Epidermal melanocyte (primary cell): ENCODE measurements around the gene DAD1.
"Not testable (repeated sequence)": the region's sequence is repeated elsewhere in the genome, so short reads cannot be mapped to it uniquely, and the experiment has no call there.

Source experiments
- DNase-seq: peaks from one replicate; pipeline ENCODE4 v3.0.0; 2011; ENCODE audit warnings: low spot score; ENCODE audit not compliant: insufficient read length

DAD1 gene

DNA sequence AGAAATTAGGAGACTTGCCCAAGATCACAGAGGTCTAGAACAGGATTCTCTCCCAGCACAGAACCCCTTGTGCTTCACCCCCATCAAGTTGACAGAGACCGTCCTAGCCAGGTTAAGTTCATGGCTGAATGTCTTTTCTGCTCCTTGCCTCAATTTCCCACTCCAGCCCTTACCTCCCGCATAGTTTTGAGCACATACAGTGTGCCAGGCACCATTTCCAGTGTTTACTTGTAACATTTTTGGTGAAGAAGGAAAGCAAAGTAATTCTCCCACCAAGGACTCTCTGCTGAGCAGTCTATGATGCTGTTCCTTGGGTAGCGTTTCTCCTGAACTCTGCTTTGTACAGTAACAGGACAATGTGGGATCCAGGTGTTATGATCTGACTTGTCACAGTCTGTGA is 10.3 kb upstream of the DAD1 start:
- no peak for DNase-seq

DNA sequence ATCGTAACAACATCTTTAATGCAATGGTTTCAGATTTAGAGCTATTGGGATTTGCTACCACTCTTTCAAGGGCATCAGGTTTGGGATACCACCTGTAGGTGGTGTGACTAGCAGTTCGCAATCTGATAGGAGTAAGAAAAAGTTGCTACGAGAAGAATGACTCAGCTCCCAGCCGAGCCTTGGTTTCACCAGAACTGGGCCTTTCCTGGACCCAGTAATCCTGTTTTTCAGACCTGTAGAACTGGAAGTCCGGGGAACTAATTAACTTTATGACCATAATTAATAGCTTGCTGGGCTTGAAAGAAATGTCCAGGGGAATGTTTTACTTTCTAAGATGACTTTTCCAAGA is 9.8 kb upstream of the DAD1 start:
- DNase-seq = no peak

DNA sequence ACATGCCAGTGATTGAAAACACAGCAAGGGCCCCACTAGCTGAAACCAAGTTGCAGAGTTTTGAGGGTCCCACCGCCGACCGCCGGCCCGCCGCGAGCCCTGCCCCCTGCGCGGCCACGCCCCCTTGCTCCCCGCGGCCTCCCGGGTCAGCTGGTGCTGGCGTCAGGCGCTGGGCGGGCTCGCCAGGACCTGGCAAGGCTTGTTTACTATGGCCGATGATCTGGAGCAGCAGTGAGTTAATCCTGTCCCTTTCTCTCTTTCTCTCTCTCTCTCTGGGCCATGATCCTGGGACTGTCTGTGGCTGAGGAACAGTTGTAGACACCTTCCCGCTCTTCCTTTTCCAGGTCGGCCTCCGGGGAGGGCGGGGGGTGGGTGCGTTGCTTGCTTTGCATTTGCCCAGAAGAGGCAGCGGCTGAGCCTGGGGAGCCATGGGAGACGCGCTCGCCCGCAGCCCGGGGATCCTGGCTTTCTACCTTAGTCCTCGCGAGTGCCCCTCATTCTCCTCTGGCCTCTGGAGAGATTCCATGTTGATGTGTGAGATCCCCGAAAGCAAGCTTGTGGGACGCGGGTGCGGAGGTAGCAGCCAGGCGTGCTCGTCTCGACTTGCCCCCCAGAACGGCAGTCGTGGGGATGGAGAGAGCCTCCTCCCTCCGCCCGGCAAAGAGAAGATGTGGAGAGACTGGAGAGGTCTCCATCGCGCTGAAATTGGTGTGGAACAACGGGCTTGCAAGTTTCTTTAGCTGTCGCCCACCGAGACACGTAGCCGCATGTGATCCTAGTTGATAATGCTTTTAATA is 9.3 kb upstream of the DAD1 start, which contains the start of gene ABHD4:
TSS of gene ABHD4 (plus strand) at position 202 of the 797 bp plus-strand sequence. CDS start at position 209, 7 bp downstream.
- peak; percentile 80 for DNase-seq

DNA sequence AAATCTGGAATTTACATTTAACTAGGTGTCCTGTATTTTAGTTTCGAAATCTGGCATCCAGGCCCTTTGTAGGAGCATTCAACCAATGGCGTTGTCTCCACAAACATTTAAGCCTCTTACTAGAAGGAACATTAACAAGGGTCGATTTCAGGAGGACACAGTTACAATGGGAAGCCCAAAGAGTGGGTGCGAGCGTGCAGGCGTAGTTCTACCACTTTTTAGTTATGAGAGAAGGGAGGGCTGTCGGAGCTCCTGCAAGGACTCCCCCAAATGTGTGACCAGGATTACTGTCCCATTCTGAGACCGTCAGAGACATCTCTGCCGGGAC is 8.7 kb upstream of the DAD1 start:
- no peak for DNase-seq

DNA sequence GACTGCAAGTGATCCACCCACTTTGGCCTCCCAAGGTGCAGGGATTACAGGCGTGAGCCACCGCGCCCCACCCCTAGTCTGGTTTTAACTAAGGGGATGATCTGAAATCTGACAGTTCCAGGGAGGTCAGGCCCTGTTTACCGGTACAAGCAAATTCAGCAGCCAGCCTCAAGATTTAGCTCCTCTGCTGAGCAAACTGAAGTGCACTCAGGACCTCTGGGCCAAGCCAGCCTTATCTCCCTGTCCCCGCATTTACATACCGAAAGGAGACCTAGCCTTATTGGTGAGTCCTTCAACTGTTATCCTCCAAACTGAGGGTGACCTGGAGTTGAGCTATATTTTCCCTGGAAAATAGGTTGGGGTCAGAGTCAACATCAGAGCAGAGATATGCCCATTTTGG is 8.2 kb upstream of the DAD1 start:
- no peak for DNase-seq

DNA sequence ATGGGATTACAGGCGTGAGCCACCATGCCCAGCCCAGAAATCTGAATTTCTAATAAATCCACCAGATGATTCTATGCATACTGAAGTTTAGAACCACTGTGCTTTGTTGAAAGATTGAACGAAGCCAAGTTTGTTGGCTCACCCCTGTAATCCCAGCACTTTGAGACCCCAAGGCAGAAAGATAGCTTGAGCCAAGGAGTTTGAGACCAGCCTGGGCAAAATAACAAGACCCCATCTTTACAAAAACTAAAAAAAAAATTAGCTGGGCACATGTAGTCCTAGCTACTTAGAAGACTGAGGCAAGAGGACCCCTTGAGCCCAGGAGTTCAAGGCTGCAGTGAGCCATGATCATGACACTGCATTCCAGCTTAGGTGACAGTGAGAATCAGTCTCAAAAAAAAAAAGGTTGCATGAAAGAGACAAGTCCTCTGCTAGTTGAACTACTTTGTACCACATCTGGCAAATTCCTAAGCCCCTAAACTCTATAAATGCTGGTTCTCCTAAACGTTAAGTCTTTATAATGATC is 7.4 kb upstream of the DAD1 start:
- no peak for DNase-seq

DNA sequence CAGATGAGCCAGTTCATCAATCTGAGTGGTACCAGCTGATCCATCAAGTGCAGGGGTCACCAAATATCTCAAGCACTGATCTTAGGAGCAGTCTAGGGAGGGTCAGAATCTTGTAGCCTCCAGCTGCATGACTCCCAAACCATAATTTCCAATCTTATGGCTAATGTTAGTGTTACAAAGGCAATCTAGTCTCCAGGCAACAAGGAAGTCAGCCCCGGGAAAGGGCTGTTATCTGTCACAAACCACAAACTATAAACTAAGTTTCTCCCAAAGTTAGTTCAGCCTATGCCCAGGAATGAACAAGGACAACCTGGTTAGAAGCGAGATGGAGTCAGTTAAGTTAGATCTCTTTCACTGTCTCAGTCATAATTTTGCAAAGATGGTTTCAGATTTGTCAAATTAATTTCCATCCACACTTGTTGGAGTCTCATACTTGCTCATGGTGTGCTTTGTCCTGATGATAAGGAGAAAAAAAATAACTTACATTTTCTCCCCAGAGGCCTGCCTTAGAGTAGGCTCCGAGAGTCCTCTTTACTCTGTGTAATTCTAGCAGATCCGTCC is 5.2 kb upstream of the DAD1 start:
- DNase-seq = no peak

DNA sequence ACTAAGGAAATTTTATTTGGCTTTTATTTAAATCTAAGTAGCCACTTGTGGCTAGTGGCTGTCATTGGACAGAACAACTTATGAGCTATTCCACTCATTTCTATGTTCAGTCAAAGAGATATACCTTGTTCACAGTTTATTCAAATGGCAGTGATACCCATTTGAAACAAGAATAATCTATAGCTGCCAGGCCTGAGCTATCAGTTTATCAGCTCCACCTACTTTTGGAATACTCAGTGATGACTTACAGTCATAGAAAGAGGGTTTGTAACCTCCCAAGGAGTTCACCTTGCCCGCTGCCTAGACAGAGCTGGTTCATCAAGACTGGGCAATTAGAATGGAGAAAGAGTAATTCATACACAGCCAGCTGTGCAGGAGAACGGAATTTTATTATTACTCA is 4.6 kb upstream of the DAD1 start:
- DNase-seq = no peak

DNA sequence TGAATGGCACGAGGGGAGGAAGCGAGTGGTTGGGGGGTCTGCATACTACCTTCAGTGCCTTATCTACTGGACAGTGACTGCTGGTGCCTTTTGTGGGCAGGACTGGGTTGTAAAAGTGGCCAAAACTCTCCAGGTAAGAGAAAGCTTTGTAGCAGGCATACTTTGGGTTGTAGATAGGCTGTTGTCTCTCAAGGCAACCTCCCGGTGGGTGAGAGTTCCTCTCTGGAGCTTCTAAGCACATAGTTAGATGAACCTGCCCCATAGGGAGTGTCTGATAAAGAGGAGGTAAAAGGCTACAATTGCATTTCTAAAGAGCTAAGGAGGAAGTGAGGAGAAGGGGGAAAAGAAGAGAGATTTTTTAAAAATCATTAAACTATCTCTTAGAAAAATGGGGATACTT is 4.2 kb upstream of the DAD1 start:
- DNase-seq = no peak

DNA sequence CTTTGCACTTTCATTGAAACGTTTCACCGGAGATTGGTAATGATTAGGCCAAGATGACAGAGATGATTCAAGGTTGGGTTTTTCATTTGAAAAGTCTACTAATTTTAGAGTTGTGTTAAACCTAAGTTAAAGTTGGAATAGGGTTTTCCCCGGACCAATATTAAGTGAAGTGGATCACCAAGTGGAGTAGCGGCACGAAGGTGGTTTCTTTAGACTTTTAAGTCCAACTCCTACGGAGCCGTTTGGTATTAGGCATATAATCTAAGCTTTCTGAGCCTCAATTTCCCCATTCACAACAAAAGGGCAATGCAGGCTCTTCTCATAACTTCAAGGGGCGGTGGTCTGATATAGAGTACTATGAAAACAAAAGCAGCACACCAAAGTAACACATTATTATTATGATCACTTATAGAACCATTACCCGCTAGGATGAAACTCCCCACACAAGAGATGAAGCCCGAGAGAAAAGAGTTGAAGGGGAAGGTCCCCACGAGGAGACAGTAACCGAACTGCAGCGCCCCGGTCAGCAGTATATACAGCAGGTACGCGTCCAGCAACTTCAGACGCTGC is 413 bp downstream of the DAD1 start:
- no peak for DNase-seq

DNA sequence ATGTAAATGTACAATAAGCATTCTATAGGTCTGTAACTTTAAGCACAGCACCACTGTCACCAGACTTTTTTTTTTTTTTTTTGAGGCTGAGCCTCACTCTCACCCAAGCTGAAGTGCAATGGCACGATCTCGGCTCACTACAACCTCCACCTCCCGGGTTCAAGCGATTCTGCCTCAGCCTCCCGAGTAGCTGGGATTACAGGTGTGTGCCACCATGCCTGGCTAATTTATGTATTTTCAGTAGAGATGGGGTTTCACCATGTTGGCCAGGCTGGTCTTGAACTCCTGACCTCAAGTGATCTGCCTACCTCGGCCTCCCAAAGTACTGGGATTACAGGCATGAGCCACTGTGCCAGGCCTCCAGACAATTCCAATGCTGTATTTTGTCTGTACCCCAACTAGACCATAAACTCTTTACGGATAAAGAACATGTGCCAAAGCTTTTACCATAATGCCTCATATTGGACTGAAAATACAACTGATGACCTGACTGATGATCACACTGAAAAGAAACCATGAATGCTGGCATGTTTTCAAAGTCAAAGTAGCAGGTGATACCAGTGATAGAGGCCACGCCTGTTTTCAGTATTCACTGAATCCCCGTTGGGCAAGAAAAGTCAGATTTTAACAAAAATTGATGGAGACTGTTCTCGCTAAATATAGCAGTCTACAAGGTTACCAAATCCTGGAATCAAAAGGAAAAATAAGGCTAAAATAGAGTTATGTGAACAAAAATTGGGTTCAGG is 1.2 kb downstream of the DAD1 start:
- not testable (repeated sequence) for DNase-seq

DNA sequence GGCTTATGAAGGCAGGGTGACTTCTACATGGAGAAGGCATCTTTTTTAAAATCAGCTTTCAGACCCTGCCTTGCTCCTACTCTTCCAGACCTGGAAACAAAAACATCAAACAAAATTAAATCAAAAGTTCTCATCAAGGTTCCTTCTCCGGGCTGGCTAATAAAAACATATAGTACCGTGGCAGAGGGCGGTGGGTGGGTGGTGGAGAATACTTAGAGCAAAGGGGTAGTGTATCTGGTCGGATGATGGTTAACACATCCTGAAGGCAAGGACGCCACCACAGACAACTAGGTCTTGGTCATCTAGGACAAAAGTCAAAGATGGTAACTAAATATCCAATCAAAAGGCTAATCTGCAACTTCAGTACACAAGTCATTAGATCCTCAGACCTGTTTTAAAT is 1.8 kb downstream of the DAD1 start:
- DNase-seq = no peak

DNA sequence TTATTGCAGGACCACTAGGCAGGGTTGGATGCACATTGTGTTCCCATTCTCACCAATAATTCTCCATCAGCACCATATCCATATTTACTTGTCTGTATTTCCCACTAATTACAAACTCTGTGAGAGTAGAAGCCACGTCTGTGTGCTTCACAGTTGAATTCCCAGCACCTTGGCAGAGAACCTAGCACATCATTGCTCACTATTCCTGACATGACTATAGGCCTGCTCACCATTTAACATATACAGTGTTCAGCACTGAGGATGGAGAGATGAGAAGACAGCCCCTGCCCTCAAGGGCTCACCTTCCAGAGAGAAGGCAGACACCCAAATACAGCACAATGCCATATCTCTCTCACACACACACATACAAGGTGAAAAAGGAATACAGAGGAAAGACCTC is 5.0 kb downstream of the DAD1 start:
- DNase-seq = no peak

DNA sequence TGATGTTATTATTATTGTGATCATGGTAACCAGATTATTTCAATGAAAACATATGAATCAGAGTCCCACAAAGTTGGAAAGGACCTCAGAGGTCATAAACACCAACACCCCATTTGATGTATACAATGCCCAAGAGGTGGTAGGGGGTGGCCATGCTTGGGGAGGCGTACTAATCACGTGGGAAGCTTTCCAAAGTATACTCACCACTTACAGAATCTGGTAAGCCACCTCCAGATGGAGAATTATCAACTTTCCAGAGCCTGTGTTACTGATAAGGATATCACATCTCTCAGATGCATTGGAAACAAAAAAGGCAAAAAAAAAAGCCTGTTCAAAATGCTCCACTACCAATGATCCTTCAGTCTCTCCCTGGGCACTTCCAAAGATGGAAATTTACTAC is 8.4 kb downstream of the DAD1 start:
- no peak for DNase-seq

DNA sequence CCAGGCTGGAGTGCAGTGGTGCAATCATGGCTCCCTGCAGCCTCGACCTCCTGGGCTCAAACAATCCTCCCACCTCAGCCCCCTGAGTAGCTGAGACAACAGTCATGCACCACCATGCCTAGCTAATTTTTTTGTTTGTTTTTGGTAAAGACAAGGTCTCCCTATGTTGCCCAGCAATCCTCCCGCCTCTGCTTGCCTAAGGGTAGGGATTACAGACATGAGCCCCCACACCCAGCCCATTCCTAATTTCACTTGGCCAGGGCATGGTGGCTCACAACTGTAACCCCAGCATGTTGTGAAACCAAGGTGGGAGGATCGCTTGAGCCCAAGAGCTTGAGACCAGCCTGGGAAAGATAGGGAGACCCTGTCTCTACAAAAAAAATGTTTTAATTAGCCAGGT is 9.1 kb downstream of the DAD1 start:
- no peak for DNase-seq

DNA sequence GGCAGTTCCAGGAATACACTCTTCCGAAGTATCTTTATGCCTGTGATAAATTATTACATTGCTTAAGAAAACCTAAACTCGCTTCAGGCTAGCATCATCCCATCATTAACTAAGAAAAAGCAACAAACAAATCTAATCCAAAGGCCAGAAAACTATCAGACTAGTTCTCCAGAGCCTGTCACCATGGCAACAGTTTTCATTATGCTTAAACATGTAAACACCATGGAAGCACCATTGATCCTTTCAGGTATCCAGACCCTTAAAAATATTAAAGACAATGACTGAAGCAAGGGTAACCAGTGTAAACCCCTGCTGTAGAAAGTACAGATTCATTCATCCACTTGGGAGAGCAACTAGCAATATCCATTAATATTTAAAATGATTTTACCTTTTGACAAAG is 9.8 kb downstream of the DAD1 start:
- no peak for DNase-seq

DNA sequence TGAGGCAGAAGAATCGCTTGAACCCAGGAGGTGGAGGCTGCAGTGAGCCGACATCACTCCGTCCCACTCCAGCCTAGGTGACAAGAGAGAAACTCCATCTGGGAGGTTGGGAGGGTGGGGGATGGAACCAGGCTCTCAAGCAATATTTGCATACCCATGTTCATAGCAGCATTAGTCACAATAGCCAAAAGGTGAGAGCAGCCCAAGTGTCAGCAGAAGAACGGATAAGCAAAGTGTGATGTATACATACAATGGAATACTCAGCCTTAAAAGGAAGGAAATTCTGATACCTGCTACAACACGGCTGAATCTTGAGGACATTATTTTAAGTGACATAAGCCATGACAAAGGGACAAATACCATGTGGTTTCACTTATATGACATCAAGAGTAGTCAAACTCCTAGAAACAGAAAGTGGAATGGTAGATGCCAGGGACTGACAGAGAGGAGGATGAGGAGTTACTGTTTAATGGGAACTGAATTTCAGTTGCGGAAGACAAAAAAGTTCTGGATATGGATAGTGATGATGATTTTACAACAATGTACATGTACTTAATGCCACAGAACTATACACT is 11.6 kb downstream of the DAD1 start:
- no peak for DNase-seq

DNA sequence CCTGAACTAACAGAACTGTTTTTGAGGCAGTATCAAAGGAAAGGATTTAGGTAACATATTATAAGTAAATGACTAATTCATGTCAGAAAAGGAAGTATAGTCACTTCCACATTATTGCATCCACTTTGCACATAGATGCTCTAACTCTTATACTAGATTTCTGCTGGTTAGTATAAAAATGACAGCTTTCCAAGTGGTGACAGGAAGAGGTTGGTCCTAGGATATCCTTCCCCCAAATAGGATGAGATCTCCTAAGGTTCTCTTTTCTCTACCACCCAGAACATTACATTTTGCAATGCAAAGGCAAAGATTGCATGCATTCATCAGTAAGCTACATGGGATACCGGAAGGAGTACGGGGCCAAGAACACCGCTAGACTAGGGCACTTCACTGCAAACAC is 15.2 kb downstream of the DAD1 start:
- no peak for DNase-seq

DNA sequence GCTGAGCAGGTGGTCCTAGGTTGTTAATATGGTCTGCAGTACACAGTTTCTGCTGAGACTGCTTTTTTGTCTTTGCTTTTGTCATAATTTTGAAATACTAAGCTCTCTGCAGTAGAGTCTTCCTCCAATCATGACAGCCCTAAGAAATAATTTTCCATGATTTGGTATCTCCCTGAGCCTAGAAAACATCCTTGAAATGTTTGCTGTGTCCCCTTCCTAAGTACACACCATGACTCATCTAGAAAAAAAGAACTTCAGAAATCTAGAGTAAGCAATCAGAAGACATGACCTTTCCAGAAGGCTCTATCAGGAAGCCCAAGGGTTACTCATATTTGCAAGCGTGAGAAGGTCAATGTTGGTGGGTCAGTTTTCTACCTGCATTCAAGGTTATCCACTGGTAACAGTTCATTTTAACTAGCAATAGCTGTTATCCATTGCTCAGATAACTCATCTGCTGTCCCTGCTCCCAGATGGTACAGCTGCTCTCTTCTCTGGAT is 16.4 kb downstream of the DAD1 start:
- no peak for DNase-seq

DNA sequence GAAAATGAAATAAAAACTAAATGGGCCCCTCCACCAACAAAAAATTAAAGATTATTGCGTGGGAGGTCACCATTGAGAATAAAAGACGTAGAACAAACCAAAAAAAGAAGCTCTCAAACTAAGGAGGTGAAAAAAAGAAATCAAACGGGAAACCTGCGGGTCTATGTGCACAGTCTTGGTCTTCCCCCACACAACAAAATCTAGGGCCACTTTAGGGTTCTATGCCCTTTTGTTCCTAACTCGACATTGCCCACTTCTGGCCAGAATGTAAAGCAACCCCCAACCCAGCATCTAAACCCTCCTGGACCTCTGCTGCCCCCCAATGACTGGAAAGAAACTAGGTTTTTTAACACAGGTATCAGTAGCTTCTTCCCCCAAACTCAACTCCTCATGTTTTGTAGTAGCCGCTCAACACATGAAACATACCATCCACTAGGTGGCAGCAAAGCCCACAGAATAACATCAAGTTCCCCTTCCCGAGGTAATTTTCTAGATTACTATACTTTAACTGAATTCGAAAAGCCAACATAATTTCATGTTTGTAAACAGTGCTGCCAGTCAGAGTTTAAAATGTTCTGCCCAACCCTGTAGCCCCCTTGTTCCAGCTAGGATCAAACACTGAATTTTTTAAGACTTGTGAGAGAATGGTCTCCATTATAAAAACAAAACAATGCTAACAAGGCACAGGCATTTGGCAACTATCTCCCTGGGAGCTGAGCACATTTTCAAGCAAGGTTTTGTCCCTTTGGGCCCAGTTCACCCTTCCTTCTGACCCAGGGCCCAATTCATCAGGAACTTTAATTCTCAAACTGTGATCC is 18.7 kb downstream of the DAD1 start:
- peak; percentile 62 for DNase-seq

DNA sequence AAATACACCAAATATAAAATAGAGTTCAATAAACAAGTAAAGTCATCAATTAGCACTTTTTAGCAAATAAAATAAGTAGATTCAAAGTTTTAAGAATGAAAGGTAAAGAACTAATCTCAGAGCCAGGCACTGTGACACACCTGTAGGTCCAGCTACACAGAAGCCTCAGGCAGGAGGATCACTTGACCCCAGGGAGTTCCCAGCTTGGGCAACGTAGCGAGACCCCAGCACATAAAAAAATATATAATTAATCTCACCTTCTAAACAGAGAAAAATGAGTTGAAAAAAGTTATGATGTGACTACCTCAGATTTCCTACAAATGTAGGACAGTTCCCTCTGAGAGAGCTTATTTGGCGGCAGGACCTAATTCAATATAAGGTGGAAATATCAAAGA is 19.3 kb downstream of the DAD1 start:
- no peak for DNase-seq
